GF-D8 (cell line): ENCODE data around the gene PTPN14.

Source experiments
- DNase-seq: peaks from one replicate; lab custom pipeline; 2025; lab: John Stamatoyannopoulos, UW

The PTPN14 gene

DNA sequence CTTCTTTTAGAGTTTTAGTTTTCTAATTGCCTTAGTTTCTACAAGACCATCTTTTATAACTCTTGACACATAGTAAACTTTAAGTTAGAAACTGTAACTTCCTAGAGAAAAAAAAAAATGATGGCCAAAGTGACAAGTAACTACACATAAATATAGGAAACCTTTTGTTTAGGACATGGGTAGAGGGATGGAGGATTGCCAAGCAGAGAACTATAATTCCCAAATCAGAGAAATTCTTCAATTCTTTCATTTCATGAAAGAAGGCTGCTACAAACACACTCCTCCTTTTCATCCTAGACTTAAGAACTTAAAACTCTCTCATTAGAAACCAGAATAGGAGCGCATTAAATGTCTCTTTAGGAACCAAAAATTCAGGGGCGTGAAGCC lies 125.0 kb downstream of the PTPN14 start:
- no peak for DNase-seq

DNA sequence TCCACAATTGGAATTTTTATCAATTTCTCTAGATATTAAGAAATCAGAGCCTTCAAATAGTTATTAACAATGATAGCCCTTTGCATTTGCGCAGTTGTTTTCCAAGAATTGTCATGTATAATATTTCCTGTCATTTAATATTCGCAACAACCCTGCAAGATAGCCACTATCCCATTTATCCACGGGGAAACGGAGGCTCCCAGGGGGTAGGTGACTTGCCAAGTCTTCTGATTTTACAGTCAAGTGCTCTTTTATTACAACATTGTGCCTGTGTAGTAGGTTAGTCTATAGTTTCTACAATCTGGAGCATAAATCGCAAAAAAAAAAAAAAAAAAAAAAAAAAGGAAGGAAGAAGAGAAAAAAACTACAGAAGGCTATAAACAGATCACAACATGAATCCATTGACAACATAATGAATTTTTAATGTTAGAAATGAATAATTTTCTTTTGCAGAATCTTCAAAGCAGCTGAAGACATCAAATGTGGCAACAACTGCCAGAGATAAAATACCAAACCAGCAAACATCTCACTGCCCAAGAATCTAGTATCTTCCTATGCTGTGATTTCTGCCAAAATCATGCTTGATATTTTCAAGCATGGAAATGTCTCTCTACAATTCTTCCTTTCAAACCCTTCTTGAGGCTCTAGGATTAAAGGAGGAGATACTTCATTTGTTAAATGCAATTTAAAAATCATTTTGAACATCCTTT lies 125.5 kb downstream of the PTPN14 start:
- DNase-seq = no peak

DNA sequence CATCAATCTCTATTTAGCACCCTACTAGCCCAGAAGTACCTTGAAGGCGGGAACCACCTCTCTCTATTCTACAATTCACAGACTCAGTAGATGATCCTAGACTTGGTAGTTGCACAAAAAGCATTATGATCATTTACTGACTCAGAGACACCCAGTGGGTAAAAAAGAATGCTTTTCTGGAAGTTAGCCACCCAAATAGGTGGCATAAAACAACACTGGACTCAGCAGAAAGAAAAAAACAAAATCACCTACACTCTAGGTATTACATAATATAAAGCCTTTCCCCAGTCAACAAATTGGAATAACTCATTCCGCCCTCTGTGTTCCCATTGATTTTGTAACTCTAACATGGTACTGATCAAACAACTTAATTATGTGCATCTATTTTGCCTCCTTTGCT lies 126.3 kb downstream of the PTPN14 start:
- no peak for DNase-seq

DNA sequence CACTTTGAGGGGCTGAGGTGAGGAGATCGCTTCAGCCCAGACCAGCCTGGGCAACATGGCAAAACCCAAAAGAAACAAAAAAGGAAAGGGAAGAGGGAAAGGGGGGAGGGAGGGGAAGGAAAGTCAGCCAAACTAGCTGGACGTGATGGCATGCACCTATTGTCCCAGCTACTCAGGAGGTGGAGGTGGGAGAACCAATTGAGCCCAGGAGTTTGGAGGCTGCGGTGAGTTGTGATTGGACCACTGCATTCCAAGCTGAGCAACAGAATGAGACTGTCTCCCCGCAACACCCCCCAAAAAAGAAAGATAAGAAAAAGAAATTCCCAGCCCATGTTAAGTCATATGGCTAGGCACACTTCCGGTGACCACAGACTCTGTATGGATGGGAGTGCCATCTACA lies 128.4 kb downstream of the PTPN14 start:
- DNase-seq = no peak

DNA sequence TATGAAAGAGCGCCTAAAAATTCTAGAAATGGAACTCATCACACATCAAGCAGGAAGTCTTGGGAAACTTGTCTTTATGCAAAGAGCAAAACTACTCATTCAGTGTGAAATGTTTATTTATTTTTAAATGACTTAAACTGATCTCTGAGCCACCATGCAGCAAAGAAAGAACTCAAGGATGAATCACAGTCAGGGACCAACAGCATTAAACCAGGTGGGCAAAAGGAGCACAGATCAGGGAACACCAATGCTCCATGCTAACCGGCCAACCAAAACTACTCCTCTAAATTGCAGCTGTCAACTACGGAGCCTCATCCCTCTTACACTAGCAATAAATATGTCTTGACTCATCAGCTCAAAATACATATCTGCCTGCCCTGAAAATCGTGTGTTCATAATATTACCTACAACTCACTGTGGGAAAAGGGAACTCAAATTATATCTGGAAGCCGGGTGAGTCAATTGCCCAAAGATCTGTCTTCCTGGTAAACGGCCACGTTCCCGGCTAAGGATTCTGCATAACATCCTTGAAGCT lies 129.2 kb downstream of the PTPN14 start:
- no peak for DNase-seq

DNA sequence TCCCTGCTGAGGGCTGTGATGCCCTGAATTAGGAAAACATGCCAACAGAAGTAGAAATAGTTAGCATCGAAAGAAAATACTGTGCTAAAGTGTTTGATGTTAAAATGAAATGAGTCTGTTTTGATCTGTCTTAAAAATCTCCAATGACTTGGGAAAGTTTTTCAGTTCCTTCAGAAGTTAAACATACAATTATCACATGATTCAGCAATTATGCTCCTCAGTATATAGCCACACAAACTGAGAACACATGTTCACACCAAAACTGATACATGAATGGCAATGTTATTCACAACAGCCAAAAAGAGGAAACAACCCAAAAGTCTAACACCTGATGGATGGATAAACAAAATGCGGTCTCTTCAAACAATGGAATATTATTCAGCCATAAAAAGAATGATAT lies 130.6 kb downstream of the PTPN14 start:
- DNase-seq = no peak

DNA sequence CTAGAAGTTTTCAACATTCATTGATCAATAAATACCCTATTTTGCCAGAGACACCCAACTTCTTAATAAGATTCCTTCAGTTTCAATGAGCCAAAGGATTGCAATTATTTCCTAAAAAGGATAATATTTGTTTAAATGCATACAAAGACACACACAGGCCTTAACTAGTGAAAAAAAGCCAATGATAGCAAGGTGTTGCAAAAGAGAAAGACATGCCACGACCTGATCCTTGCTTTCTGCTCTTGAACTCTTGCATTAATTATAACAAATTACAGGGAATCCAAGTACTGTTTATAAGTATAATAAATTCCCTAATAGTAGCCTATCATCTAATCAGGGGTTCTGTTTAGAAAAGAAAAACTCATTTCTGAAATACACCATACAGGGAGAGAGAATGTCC lies 131.1 kb downstream of the PTPN14 start:
- DNase-seq = no peak

DNA sequence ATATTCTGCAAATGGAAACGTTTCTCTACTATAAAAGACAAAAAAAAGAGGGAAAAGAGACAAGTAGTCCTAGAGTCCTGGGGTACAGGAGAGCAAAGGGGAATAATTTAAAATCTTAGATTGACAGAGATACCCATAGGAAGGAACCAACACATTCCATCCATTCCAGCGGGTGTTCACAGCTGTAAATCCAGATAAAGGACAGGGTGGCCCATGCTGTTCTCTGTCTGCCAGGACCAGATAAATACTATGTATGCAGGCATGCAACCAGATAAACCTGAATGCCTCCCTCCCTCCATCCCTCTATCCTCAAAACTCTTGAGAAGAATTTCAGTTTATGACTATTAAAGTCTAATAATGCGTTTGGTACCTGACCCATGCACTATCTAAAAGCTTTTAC lies 131.8 kb downstream of the PTPN14 start:
- no peak for DNase-seq

DNA sequence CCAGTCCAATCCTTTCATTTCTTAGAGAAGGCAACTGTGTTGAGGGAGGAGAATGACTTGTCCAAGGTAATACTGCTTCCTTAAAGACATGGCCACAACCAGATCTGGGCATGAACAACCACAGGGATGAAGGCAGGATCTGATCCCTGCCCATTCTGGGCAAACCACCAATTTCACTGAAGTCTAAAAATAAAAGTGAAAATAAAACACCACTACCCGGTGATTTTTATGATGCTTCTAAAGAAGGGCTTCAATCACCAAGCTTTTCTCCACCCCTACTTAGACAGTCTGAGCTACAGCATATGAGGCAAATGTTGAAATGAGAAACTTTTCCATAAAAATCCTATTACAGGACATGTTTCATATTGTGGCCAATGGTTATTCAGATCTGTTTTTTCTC lies 133.0 kb downstream of the PTPN14 start:
- DNase-seq = no peak

DNA sequence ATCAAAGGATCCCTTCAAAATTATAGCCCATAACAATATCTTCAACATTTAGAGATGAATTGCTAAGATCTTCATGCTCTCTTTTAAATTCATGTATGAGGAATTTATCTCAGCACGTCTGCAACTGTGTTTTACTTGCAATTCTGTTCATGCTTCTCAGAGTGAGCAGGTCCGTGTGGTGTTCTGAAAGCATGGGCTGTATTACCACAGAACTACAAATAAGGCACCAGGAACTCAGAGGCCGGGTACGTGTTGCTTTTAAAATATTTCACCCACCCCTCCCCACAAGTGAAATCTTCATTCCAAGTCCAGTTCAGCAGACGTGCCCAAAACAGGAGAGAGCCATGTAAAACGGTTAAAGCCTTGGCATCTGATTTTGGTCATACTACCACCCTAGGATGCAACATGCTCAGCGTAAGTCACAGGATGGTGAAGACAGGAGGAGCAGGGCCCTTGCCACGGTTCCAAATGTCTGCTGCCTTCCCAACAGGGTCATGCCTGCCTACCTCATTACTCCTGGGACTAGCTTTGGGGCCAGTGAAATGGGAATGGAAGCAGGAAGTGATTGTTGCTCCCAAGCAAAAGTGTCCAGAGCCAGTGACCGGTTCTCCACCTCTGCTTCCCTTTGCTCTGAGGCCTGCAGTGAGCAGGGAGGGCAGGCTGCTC lies 133.7 kb downstream of the PTPN14 start:
- DNase-seq = no peak

DNA sequence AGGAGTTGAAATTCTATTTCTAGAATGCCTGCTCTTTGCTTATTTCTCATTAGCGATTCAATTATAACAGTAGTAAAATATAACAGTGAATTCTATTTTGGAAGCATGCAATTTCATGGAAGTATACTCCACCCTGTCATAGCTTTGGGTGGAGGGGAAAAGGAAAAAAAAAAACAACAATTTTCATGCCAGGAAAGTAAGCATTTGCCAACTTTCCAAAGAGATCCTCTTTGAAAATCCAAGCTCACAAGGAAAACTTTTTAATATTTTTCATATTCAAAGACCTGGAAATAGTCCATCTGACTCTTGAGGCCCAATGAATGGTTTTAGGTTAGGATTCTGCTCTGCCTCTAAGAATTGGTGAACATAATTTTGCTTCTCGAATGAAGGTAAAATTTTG lies 134.5 kb downstream of the PTPN14 start:
- no peak for DNase-seq

DNA sequence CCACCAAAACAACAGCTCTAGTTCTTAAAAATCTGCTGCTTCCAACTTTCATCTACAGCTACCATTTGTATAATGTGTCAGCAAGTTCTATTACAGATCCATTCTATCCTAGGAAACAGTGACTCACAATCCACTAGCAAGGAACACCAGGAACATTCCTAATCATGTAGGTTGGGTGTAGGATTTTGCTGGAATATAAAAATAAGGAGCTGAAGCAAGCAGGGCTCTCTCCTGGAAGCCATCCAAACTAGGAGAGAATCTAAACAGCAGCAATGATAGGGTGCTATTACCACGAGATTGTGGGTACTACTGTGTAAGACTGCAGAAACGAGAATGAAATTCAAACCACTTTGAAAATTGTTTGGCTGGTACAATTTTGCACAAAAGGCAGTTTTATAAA lies 135.0 kb downstream of the PTPN14 start:
- DNase-seq = no peak

DNA sequence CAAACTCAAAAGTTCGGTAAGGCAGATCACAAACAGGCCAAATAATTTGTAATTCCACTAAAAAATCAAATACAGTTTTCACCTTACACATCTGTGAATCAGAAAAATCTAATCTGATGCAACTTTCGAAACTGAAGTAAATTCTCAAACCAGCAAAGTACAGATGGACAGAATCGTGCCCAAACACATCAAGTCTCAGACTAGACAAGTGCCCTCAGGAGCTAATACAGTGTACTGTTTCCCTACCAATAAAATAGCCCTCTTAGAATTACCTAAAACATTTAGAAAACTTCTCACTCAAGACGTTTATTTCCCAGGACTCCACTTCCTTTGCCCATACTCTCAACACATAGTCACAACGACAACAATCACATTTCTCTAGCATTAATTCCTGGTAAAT lies 136.3 kb downstream of the PTPN14 start:
- no peak for DNase-seq

DNA sequence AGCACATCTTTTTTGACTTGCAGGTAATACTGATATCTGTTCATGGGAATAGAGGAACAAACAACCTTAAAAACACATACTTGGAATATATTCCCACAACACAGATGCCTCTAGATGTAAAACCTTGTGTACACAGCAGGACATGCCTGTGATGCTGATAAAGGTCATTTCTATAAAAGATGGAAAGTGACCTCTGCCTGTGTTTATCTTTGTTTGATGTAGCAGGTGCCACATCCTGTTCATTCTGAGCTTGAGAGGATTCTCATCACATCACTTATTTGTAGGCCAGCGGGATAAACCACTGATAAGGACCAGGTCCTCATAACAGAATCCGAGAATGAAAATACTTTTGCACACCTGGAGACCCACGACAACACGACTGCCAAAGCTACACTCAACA lies 136.7 kb downstream of the PTPN14 start:
- DNase-seq = no peak

DNA sequence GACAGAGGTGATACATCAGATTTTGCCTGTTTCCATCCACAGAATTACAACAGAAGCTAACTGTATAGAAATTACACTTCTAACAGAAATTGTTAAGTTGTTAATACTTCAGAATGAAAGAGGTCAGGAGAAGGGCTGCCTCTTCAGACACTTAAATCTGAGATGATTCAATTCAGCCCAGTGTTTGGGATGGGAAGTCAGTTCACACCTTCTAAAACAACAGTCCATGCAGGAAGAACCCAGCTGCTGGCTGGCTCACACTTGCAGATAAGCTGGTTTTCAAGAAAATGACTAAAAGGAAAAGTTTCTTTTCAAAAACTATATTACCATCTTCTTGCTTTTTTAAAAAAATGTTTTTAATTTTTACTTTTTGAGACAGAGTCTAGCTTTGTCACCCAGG lies 138.1 kb downstream of the PTPN14 start:
- no peak for DNase-seq

DNA sequence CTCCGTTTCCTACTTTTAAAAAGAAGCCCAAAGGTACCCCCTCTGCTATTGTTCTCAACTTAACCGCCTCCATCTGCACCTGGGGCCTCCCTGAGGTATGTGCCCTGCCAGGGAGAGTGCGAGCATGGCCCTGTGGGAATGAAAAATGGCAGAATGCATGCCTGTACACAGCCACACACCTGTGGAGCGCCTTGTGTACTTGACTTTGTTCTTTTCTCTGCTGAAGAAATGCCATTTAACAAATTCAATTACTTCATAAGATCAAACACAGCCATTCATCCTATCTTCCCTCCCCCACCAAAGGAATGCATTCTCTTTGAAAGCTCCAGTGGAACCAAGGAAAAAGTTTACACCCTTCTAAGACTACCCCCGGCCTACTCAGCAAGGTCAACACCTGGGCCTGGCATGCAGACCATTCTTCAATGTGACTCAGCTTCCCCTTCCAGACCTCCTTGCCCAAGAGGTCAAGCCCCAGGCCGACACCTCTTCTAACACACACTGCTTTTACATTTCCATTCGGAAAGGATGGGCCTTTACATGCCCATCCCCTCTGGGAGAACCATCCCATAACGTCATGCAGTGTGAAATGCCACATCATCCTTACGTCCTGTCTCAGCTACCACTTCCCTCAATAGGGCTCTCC lies 146.7 kb downstream of the PTPN14 start:
- DNase-seq = no peak

DNA sequence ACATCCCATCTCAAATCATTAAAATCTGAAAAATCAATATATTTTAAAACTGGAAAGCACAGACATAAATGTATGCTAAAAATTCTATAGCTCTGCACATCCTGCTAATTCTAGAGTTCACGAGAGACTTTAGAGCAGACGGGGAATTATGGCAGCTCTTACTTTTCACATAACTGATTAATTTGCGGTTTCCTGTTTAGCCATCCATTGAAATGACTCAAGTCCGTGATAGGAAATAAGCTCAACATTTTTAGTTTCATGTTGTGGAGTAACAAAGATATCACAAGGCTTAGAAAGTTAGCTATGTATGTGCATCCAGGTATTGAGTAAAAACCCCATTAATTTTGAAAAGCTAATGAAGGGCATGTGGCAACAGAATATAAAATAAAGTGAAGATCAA lies 147.2 kb downstream of the PTPN14 start:
- no peak for DNase-seq

DNA sequence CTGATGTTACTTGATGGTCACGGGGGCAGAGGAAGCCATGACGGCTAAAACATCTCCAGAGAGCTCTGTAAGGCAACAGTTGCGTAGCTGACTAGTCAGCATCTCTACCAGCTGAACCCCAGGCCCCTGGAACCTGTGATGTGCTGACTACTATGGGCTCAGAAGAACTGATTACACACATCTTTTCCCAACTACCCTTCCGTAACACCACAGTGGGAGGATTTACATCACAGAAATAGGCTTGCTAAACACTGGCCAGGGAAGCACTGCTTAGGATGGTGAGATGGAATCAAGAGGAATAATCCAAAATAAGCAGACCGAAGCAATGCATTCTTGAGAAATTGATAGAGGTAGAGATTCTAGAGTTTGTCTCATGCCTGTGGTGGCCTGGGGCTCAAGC lies 148.0 kb downstream of the PTPN14 start:
- DNase-seq = no peak

DNA sequence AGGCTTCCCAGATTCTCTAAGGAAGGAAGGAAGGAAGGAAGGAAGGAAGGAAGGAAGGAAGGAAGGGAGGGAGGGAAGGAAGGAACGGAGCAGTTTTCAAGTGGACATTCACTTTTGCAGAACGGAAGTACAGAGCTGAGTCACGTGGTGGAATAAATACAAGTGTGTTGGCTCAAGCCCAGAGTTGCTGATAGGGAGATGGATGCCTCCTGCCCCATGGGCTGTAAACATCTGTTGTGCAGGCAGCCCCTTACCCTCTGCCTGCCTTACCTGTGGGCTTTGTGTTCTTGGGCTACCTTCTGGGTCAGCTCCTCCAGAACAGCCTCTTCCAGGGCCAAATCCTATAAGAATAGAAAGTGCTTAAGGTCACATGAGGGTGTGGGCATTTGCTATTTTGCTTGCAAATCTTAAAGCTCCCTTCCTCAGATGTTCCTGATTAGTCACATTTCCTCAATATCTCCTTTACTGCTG lies 148.8 kb downstream of the PTPN14 start:
- no peak for DNase-seq

DNA sequence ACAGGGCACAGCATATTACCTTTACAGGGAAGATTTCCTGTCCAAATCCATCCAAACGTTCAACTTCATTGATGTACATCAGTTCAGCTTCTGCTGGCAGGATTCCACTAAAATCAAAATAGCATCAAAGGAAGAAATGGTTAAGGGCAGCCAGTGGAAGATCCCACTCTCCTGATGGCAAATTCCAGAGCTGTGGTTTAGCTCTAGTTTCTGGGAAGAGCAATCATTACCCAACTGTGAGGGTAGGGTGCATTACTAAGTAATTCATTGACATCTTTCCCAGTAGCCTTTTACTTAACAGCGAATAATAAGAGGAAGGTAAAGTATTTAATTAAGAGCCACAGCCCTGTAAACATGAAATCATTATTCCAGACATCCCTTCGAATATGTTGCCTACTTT lies 149.7 kb downstream of the PTPN14 start:
- DNase-seq = no peak

DNA sequence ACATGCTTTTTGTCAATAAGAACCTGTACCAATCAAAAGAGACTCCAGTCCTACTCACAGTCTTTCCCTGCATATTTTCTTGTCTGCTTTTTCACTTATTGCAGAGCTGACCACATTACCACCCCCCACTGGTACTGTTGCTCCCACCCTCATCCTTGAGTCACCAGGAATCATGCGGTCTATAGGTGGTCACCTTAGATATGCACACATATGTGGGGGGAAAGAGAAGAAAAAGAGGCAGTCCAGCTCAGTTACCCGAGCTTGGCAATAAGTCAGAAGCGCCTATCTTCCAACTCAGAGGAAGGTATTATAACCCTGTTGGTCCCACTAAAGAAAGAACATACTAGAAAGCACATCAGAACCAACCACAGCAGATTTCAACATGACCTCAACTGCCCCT lies 151.3 kb downstream of the PTPN14 start:
- DNase-seq = no peak

DNA sequence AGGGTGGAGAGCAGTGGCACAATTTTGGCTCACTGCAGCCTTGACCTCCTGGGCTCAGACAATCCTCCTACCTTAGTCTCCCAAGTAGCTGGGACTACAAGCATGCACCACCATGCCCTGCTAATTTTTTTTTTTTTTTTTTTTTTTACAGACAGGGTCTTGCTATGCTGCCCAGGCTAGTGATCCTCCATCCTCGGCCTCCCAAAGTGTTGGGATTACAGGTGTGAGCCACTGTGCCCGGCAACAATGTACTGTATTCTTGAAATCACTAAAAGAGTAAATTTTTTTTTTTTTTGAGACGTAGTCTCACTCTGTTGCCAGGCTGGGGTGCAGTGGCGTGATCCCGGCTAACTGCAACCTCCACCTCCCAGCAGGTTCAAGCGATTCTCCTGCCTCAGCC lies 152.9 kb downstream of the PTPN14 start:
- no peak for DNase-seq

DNA sequence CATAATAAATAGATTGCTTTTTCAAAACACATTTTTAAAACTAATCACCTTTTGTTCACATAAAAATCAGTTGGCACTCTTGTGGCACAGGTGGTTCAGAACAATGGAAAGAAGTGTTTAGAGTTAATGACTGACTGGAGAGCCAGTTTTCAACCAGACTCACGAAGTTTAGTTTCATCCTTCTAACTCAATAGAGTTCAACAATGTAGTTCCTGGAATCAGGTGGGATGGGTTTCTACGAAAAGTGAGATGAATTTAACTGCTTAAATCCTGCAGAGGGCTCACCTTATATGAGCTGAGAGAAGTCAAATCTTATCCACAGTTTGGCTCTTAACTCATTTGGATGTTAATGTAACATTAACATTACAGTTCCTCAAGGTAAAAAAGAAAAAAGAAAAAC lies 153.9 kb downstream of the PTPN14 start:
- DNase-seq = no peak
